Activated CD8-positive, alpha-beta T cell treated with anti-CD3 and anti-CD28 coated beads for 36 hours (primary cell): ENCODE data around the gene MRPL12. TPM values are rescaled to one million over a fixed set of nuclear protein-coding genes. Genes with fewer than 3 reads are reported as not detected.

ENCODE experiments used
- ATAC-seq: fragments of 200-7000 bp; cut with Tn5 transposase; one replicate; pipeline ENCODE4 v1.10.0; 2021; ENCODE audit warnings: mild to moderate bottlenecking, moderate library complexity
- CTCF ChIA-PET: fragments of 350-600 bp; sonication (Branson Sonifier 250); formaldehyde crosslinking; loops from one replicate; lab custom pipeline; 2021; ENCODE audit warnings: antibody characterized with exemption; lab: Charles Lee
- POLR2A ChIA-PET: fragments of 350-600 bp; sonication (Branson Sonifier 250); formaldehyde crosslinking; loops from one replicate; lab custom pipeline; 2021; ENCODE audit warnings: antibody characterized with exemption; lab: Charles Lee
- DNase-seq: peaks from one replicate; pipeline ENCODE4 v3.0.0-alpha.2; 2020
- H3K27ac Mint-ChIP-seq: one replicate; pipeline ENCODE4 v1.8.0; 2021; ENCODE audit warnings: mild to moderate bottlenecking, mixed read lengths
- H3K27me3 Mint-ChIP-seq: one replicate; pipeline ENCODE4 v1.8.0; 2021; ENCODE audit warnings: mixed read lengths
- H3K36me3 Mint-ChIP-seq: one replicate; pipeline ENCODE4 v1.8.0; 2021; ENCODE audit warnings: low read depth, mixed read lengths
- H3K4me1 Mint-ChIP-seq: one replicate; pipeline ENCODE4 v1.8.0; 2021; ENCODE audit warnings: low read depth, mixed read lengths
- H3K4me3 Mint-ChIP-seq: one replicate; pipeline ENCODE4 v1.8.0; 2021; ENCODE audit warnings: mild to moderate bottlenecking, moderate library complexity, mixed read lengths
- H3K9me3 Mint-ChIP-seq: one replicate; pipeline ENCODE4 v1.8.0; 2021; ENCODE audit warnings: mixed read lengths
- intact Hi-C: fragments of 100-400 bp; cut with micrococcal nuclease; formaldehyde crosslinking; loops from one replicate; pipeline ENCODE4 v1.10.0; 2022
- total RNA-seq, 2 experiments: library from RNA; stranded (reverse); gene quantifications; one replicate each; pipeline ENCODE4 v1.2.3, GENCODE V29; 2021
- TF ChIP-seq, protein P1 (sequence below): fragments of 200-600 bp; IDR thresholded peaks from one replicate; pipeline ENCODE4 v1.8.0; 2022; ENCODE audit warnings: antibody characterized with exemption, mild to moderate bottlenecking

The MRPL12 gene
- total RNA-seq, 2 experiments from 2014 or later = 149 to 152 TPM

DNA sequence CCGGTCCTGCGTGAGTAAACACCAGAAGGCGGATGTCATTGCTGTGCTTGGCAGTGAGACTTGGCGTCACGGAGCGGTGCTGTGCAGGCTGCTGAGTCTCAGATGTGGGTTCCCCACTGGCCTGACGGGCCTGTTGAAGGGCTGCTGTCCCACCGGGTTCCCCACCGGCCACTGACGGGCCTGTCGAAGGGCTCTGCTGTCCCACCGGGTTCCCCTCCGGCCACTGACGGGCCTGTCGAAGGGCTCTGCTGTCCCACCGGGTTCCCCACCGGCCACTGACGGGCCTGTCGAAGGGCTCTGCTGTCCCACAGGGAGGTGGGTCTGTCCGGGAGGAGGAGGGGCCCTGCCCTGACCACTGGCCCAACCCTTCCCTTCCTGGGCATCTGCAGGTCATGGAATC, 16.6 kb upstream of the MRPL12 start:
- intact Hi-C loops = no loop called here
- Mint-ChIP-seq H3K9me3 (no peaks in the 10 kb centered on the region), H3K4me3 (no peak overlapping the region), H3K27ac (no peak overlapping the region), H3K36me3 (peaks cover 46% of the 10 kb centered on the region), H3K27me3 (no peaks in the 10 kb centered on the region), H3K4me1 (peaks cover 35% of the 10 kb centered on the region)
- TF ChIP-seq, protein P1, sequence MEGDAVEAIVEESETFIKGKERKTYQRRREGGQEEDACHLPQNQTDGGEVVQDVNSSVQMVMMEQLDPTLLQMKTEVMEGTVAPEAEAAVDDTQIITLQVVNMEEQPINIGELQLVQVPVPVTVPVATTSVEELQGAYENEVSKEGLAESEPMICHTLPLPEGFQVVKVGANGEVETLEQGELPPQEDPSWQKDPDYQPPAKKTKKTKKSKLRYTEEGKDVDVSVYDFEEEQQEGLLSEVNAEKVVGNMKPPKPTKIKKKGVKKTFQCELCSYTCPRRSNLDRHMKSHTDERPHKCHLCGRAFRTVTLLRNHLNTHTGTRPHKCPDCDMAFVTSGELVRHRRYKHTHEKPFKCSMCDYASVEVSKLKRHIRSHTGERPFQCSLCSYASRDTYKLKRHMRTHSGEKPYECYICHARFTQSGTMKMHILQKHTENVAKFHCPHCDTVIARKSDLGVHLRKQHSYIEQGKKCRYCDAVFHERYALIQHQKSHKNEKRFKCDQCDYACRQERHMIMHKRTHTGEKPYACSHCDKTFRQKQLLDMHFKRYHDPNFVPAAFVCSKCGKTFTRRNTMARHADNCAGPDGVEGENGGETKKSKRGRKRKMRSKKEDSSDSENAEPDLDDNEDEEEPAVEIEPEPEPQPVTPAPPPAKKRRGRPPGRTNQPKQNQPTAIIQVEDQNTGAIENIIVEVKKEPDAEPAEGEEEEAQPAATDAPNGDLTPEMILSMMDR = no peak
- no peak for DNase-seq
- no peak for ATAC-seq
- ChIA-PET CTCF (no interaction called here), POLR2A (interaction anchor here (6.7 kb wide), 1 partner anchor 17 kb away, joined by 73 read pairs; the partner anchor contains the start of gene MRPL12)

DNA sequence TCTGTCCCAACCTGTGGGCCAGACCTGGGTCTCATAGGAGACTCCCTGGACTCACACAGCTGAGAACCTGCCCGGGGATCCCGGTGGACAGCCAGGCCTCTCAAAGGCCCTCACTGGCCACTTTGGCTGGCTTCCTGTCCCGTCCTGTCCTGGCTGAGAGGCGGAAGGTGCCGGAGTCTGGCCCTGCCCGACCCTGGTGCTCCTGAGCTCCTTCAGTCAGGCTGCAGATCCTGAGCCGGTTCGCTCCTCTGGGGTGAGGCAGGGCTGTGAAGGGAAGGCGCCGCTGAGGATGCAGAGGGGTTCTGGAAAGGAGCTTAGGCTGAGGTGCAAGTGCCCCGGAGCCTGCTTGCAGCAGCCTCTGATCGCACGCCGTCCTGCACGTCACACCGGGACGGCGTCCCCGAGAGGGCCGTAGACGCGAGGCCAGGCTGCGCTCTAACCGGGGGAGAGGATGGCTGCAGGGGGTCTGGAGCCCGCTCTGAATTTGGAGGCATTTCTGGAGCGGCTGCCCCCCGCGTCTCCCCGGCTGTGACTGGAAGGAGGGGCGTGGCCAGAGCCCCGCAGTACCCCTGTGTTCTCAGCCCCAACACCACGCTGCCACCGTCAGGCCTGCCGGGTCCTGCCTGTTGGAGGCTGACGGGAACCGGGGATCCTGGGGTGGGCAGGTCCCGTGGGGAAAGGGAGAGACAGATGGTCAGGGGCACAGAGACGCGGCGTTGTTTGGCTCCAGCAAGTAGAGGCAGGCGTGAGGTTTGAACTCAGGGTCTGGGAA, 15.2 kb upstream of the MRPL12 start:
- DNase-seq (no peak), ATAC-seq (no peak)
- H3K27ac Mint-ChIP-seq = no peak overlapping the region
- POLR2A ChIA-PET = interaction anchor here (1.3 to 6.7 kb wide), 2 partner anchors 15 kb away, joined by 4 to 73 read pairs; partner anchors contain the start of gene MRPL12
- H3K9me3 Mint-ChIP-seq = no peaks in the 10 kb centered on the region
- peaks cover 25% of the 10 kb centered on the region for H3K4me1 Mint-ChIP-seq
- CTCF ChIA-PET = no interaction called here
- intact Hi-C loops = no loop called here
- TF ChIP-seq, protein P1 = no peak
- no peaks in the 10 kb centered on the region for H3K27me3 Mint-ChIP-seq
- no peak overlapping the region for H3K4me3 Mint-ChIP-seq
- peaks cover 51% of the 10 kb centered on the region for H3K36me3 Mint-ChIP-seq

DNA sequence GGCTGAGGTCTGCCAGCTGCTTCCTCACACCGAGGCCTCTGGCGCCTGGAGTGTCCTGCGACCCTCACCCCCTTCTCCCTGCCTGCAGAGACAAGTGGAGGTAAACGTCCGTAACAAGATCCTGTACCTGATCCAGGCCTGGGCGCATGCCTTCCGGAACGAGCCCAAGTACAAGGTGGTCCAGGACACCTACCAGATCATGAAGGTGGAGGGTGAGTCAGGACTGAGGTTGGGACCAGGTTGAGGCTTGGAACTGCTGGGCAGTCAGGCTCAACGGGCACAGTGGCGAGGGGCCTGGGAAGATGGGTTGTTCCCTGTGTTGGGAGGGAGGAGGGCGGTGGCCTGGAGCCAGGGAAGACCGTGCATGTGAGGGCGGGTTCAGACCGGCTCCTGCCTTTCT, 14.6 kb upstream of the MRPL12 start:
- CTCF ChIA-PET = no interaction called here
- POLR2A ChIA-PET = interaction anchor here (1.3 to 6.7 kb wide), 2 partner anchors 15 kb away, joined by 4 to 73 read pairs; partner anchors contain the start of gene MRPL12
- H3K4me3 Mint-ChIP-seq = no peak overlapping the region
- TF ChIP-seq, protein P1 = no peak
- H3K4me1 Mint-ChIP-seq = peaks cover 25% of the 10 kb centered on the region
- intact Hi-C loops = no loop called here
- no peak overlapping the region for H3K27ac Mint-ChIP-seq
- no peaks in the 10 kb centered on the region for H3K9me3 Mint-ChIP-seq
- ATAC-seq = no peak
- H3K36me3 Mint-ChIP-seq = peaks cover 50% of the 10 kb centered on the region
- no peaks in the 10 kb centered on the region for H3K27me3 Mint-ChIP-seq
- no peak for DNase-seq

DNA sequence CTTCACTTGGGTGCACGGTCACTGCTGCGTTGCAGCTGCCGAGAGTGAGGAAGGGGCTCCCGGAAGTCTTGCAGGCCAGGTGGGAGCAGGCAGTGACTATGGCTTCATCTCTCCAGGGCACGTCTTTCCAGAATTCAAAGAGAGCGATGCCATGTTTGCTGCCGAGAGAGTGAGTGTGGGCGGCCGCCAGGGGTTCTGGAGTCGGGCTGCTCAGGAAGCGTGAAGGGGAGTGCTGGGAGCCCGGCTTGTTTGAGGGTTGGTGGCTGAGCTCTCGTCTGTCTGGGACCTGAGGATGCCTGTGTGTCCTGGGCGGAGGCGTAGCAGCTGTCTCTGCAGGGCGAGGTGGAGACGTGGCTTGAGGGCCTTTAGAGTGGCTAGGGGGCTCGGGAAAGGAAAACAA, 13.1 kb upstream of the MRPL12 start:
- Mint-ChIP-seq H3K4me3 (no peak overlapping the region), H3K9me3 (no peaks in the 10 kb centered on the region), H3K27ac (no peak overlapping the region), H3K36me3 (peaks cover 42% of the 10 kb centered on the region), H3K4me1 (peaks cover 18% of the 10 kb centered on the region), H3K27me3 (no peaks in the 10 kb centered on the region)
- POLR2A ChIA-PET = interaction anchor here (0.9 kb wide), 1 partner anchor 31 kb away, joined by 3 read pairs; no protein-coding TSS in a partner anchor
- TF ChIP-seq, protein P1 = no peak
- DNase-seq (no peak), ATAC-seq (no peak)
- intact Hi-C loops = no loop called here
- CTCF ChIA-PET = no interaction called here

DNA sequence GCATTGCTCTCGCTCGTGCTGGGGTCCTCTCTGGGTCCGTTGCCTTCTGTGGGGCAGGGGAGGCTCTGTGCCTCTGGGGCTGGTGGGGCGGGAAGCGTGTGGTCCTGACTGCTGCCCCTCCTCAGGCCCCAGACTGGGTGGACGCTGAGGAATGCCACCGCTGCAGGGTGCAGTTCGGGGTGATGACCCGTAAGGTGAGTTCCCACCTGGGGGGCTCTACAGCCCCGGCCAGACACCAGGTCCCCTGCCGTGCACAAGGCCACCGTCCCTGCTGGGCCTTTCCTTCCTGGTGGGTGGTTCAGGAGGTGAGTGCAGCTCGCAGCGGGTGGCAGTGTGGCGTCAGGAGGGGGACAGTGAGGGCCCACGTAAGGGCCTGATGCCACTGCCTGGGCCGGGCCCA, 12.6 kb upstream of the MRPL12 start:
- Mint-ChIP-seq H3K4me3 (no peak overlapping the region), H3K9me3 (no peaks in the 10 kb centered on the region), H3K4me1 (peaks cover 14% of the 10 kb centered on the region), H3K36me3 (peaks cover 38% of the 10 kb centered on the region), H3K27me3 (no peaks in the 10 kb centered on the region), H3K27ac (no peak overlapping the region)
- DNase-seq = no peak
- TF ChIP-seq, protein P1 = no peak
- POLR2A ChIA-PET = interaction anchor here (0.9 kb wide), 1 partner anchor 31 kb away, joined by 3 read pairs; no protein-coding TSS in a partner anchor
- no peak for ATAC-seq
- intact Hi-C loops = no loop called here
- CTCF ChIA-PET = interaction anchor here (1.0 kb wide), 1 partner anchor 15 kb away, joined by 3 read pairs; no protein-coding TSS in a partner anchor
